ENCODE results near the gene OVCA2.

OVCA2 gene

DNA sequence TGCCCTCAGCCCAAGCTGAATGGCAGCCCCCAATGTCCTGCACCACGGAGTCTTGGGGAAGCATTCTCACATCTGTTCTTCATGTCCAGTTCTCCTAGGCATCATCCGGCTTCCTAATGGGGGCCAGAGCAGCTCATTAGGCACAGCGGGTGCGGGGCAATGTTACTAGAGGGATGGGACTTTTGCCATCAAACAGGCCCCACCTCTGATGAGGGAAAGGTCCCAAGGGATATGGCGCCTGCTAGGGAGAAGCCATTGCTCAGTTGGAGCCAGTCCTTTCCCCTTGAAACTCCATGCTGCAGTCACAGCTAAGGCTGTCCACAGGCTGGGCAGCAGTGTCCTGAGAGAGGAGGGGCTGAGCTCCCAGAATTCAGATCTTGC lies 13.6 kb upstream of the OVCA2 start:
- in situ Hi-C loops (cut with HindIII; ENCODE audit: low pct_ligation_motif_present, low sequenced_read_pairs): no loop called here
- no peak for TF ChIP-seq CTCF (IDR thresholded peaks at IDR 0.05; ENCODE audit: low read depth, low read length, missing control alignments)
- H3K27me3 ChIP-seq (replicated peaks): peaks cover 23% of the 10 kb centered on the region

DNA sequence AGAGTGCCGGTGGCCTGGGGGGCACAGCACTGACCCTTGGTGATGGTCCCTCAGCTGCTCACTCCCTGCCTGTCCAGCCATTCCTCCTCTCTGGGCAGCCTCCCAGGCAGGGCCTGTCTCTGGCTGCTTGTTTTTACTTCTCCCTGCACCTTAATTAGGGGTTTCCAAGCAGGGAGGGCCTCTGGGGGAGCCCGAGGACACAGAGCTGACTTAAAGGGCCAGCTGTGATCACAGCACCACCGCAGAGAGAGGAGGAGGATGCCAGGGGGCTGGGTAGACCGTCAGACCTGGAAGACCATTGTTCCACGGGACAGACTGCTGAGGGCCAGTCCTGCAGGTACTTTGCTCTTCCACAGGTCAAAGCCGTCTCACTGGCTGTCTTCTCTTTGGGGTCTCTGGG lies 13.1 kb upstream of the OVCA2 start:
- Histone ChIP-seq H3K27ac (no peak overlapping the region), H3K4me3 (ENCODE audit: low read depth, low read length) (no peak overlapping the region), H3K27me3 (replicated peaks) (peaks cover 22% of the 10 kb centered on the region), H3K36me3 (replicated peaks) (no peaks in the 10 kb centered on the region)
- in situ Hi-C loops (cut with HindIII; ENCODE audit: low pct_ligation_motif_present, low sequenced_read_pairs): no loop called here
- peak; percentile 15 for TF ChIP-seq CTCF (IDR thresholded peaks at IDR 0.05; ENCODE audit: low read depth, low read length, missing control alignments)
- no peak for DNase-seq

More for the DNA sequence above, 13.6 kb upstream of the OVCA2 start:
- DNase-seq: no peak
- no peak overlapping the region for H3K27ac ChIP-seq
- H3K4me3 ChIP-seq (ENCODE audit: low read depth, low read length): no peak overlapping the region
- no peaks in the 10 kb centered on the region for H3K36me3 ChIP-seq (replicated peaks)

DNA sequence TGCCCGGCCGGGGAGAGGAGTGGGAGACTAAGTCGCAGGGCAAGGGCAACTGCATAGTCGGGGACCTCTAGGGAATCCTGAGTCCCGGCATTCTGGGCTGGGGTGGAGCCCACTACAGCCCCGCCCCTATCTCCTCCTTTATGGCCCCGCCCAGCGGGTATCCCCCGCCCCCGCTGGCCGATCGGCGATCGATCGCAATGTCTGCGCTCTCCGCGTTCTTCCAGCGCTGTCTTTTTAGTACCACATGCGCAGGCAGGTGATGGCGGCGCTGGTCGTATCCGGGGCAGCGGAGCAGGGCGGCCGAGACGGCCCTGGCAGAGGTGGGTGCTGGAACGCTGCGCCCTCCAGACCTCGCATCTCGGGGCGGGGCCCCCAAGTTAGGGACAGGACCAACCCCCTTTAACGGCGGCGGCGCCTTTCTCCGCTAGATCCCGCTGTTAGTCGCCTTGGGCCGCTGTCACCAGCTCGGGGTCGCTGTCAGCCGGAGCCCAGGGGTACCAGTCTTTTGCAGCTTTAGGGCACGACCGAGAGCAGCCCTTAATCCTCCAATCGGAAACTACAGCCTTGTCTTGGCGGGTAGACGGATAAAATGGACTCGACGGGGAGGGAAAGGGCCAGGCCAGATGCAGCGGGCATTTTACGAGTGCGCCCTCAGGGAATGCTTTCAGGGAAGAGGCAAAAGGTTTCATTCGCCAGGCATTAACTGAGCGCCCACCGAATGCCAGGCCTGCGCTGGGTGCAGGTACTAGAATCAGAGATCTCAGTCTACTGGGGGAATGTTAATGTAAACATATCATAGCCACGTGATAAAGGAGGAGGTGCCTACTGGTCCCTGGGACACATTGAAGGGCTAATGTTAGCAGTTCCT lies 11.7 kb upstream of the OVCA2 start, which contains the start of gene DPH1:
Gene DPH1, plus strand, starts transcription at position 243 of the 868 bp plus-strand sequence. Its CDS starts 17 bp downstream, at position 260.
- Histone ChIP-seq H3K36me3 (replicated peaks) (no peaks in the 10 kb centered on the region), H3K4me3 (ENCODE audit: low read depth, low read length) (peak within 1 kb of the TSS; percentile 99), H3K27ac (peak within 1 kb of the TSS; percentile 50), H3K27me3 (replicated peaks) (peaks cover 7% of the 10 kb centered on the region)
- peak; percentile 86 for DNase-seq
- TF ChIP-seq CTCF (IDR thresholded peaks at IDR 0.05; ENCODE audit: low read depth, low read length, missing control alignments): no peak
- in situ Hi-C loops (cut with HindIII; ENCODE audit: low pct_ligation_motif_present, low sequenced_read_pairs): no loop called here

DNA sequence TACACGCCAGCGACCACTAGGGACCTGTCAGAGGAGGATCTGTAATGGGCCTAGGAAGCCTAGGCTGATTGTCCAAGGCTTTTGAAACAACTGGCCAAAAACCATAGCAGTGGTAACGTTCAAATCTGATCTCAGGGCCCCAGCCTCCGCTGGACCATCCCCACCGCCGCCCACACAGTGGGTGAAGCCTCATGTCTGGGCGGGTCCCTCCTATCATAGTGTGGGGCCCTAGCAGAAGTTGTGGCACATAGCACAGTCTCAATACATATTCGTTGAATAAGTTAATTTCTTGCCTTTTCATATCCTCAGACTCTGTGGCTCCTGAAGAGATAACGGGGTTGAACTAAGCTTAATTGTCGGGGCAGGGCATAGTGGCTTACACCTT lies 11.1 kb upstream of the OVCA2 start:
- peak; percentile 84 for TF ChIP-seq CTCF (IDR thresholded peaks at IDR 0.05; ENCODE audit: low read depth, low read length, missing control alignments)
- Histone ChIP-seq H3K4me3 (ENCODE audit: low read depth, low read length) (peak overlapping the region; percentile 99), H3K27ac (no peak overlapping the region), H3K36me3 (replicated peaks) (peaks cover 3% of the 10 kb centered on the region), H3K27me3 (replicated peaks) (peaks cover 1% of the 10 kb centered on the region)
- DNase-seq: no peak
- in situ Hi-C loops (cut with HindIII; ENCODE audit: low pct_ligation_motif_present, low sequenced_read_pairs): no loop called here

- no peak for TF ChIP-seq CTCF (IDR thresholded peaks at IDR 0.05; ENCODE audit: low read depth, low read length, missing control alignments)
- in situ Hi-C loops (cut with HindIII; ENCODE audit: low pct_ligation_motif_present, low sequenced_read_pairs): no loop called here
- no peak overlapping the region for H3K4me3 ChIP-seq (ENCODE audit: low read depth, low read length)
- H3K36me3 ChIP-seq (replicated peaks): peaks cover 13% of the 10 kb centered on the region
- H3K27ac ChIP-seq: no peak overlapping the region
- no peak for DNase-seq
- H3K27me3 ChIP-seq (replicated peaks): no peaks in the 10 kb centered on the region
Measured at GRCh38 chr17:2033153-2033552, 8.7 kb upstream of the OVCA2 start.

Measured in brain microvascular endothelial cell (primary cell).